Epithelial cell of esophagus (primary cell): ENCODE data around the gene SLC25A14.

ENCODE experiments used
- DNase-seq: peaks from one replicate; pipeline ENCODE4 v3.0.0; 2010; ENCODE audit warnings: low read depth
- H3K4me3 ChIP-seq: 2 replicates; pipeline ENCODE4 v1.5.1; 2011; ENCODE audit warnings: mild to moderate bottlenecking, low read length, control low read depth
- CTCF ChIP-seq: IDR thresholded peaks from 2 replicates; pipeline ENCODE4 v1.5.1; 2011; ENCODE audit warnings: low read depth, mild to moderate bottlenecking, low read length, control low read depth, inconsistent platforms; ENCODE audit not compliant: insufficient read depth; ENCODE audit errors: missing control alignments

The SLC25A14 gene

GRCh38 chrX:130413415-130413814 lies 73.7 kb downstream of the SLC25A14 start:
- DNase-seq = no peak
- H3K4me3 ChIP-seq = no peak overlapping the region
- no peak for TF ChIP-seq CTCF

DNA sequence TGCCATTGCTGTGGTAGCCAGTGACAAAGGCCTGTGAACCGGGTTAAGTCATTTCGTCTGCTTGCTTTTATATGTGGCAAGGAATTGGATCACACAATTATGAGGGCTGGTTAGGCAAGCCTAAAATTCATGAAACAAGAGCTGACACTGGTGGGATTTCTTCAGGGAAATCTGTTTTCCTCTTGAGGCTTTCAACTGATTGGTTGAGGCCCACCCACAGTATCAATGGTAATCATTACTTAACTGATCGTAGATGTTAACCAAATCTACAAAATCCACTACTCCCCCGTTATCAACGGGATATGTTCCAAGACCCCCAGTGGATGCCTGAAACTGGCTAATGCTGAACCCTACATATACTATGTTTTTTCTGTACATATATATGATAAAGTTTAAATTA lies 75.1 kb downstream of the SLC25A14 start:
- no peak for TF ChIP-seq CTCF
- H3K4me3 ChIP-seq = no peak overlapping the region
- no peak for DNase-seq

DNA sequence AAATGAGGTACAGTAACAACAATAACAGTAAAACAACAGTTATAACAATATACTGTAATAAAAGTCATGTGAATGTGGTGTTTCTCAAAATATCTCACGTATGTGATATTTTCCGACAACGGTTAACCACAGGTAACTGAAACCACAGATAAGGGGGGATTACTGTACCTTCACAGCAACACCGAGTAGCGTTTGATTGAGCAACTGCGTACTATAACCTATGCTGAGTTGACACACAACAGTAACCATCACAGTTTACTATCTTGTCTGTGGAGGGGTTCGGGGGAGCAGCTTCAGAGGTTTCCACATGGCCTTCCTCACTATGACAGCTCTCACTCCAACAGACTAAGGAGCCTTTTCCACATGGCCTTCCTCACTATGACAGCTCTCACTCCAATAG lies 75.5 kb downstream of the SLC25A14 start:
- no peak for DNase-seq
- no peak overlapping the region for H3K4me3 ChIP-seq
- TF ChIP-seq CTCF = no peak

DNA sequence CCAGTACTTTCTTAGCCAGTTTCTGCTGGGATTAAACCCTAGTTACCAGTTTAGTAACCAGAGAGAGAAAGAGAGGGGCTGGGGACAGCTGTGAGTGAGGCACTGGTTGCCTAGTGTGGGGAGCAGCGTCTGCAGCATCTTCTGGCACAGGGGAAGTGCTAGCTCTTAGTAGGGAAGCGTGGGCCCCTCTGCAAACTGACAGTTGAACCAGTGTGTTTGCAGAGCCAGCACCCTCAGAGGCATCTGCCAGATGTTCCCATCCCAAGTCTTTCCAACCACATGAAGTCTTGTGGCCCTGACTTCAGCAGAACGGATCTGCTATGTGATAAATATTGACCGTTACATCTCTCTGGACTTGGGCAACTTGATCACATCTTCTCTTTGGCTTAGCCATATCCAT lies 77.1 kb downstream of the SLC25A14 start:
- TF ChIP-seq CTCF = no peak
- no peak overlapping the region for H3K4me3 ChIP-seq
- DNase-seq = no peak

GRCh38 chrX:130418066-130418465 lies 78.3 kb downstream of the SLC25A14 start:
- no peak for DNase-seq
- no peak for TF ChIP-seq CTCF

DNA sequence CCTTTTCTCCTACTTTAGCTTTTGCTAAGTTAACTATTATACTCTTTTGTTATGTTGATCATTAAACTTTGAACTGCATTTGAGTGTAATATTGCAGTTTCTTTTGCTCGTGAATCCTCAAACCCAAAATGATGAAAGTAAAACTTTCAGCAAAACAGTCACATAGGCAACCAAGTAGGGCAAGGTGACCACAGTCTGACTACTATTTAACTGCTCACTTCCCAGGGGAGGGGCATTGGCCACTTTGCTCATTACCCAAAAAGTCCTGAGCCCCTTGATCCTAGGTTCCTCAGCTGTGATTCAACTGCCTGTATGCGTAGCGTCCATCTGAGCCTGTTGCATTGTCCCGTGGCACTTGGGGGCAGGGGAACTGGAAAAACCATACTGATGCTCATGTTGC lies 79.0 kb downstream of the SLC25A14 start:
- no peak for DNase-seq
- no peak overlapping the region for H3K4me3 ChIP-seq
- TF ChIP-seq CTCF = no peak

More at GRCh38 chrX:130418066-130418465, 78.3 kb downstream of the SLC25A14 start:
- H3K4me3 ChIP-seq = no peak overlapping the region

GRCh38 chrX:130419263-130419662 lies 79.5 kb downstream of the SLC25A14 start:
- TF ChIP-seq CTCF = no peak
- H3K4me3 ChIP-seq = no peak overlapping the region

More at GRCh38 chrX:130419263-130419662, 79.5 kb downstream of the SLC25A14 start:
- DNase-seq = no peak
